Suprapubic skin (tissue), 4 donors: ENCODE measurements around the gene ARMC2. TPM values are rescaled to one million over a fixed set of nuclear protein-coding genes. Genes with fewer than 3 reads are reported as not detected.

Experiments
- DNase-seq, 2 donors: peaks; one replicate each; pipeline ENCODE4 v3.0.0-alpha.2; 2019; ENCODE audit warnings: low spot score in 2 of 2
- H3K27ac ChIP-seq: fragments of 200-600 bp; sonication (generic); one replicate; pipeline ENCODE4 v1.5.1; 2019
- H3K27me3 ChIP-seq: fragments of 200-600 bp; sonication (generic); one replicate; pipeline ENCODE4 v1.5.1; 2019
- H3K36me3 ChIP-seq: fragments of 200-600 bp; sonication (generic); one replicate; pipeline ENCODE4 v1.5.1; 2019
- H3K4me1 ChIP-seq: fragments of 200-600 bp; sonication (generic); one replicate; pipeline ENCODE4 v1.5.1; 2019
- H3K4me3 ChIP-seq: fragments of 200-600 bp; sonication (generic); one replicate; pipeline ENCODE4 v1.5.1; 2019; ENCODE audit warnings: mild to moderate bottlenecking
- H3K9me3 ChIP-seq: fragments of 200-600 bp; sonication (generic); one replicate; pipeline ENCODE4 v1.5.1; 2019
- CTCF ChIP-seq, 2 donors: fragments of 200-600 bp in 1 of 2; fragments of 450-650 bp in 1 of 2; sonication (generic) in 1 of 2; IDR thresholded peaks; one replicate each; pipeline ENCODE4 v1.5.1; 2016 to 2019; ENCODE audit warnings: antibody characterized with exemption in 2 of 2, mild to moderate bottlenecking in 1 of 2, moderate library complexity in 1 of 2
- EP300 ChIP-seq: sonication (generic); formaldehyde crosslinking; IDR thresholded peaks from one replicate; pipeline ENCODE4 v1.6.1; 2017; ENCODE audit warnings: antibody characterized with exemption
- POLR2A ChIP-seq, 2 donors: fragments of 450-650 bp; IDR thresholded peaks; one replicate each; pipeline ENCODE4 v1.6.1; 2017; ENCODE audit warnings: antibody characterized with exemption in 2 of 2, mild to moderate bottlenecking in 2 of 2, moderate library complexity in 2 of 2
- POLR2AphosphoS5 ChIP-seq, 3 donors: sonication (generic); formaldehyde crosslinking; IDR thresholded peaks; one replicate each; pipeline ENCODE4 v1.6.1; 2017; ENCODE audit warnings: antibody characterized with exemption in 3 of 3
- WGBS: methylation state at CpG from one replicate; pipeline ENCODE4 v1.1.5; 2018; 5-methylcytosine and 5-hydroxymethylcytosine counted together
- total RNA-seq, 4 donors: library from RNA; depleted of rRNA; stranded (reverse); fragments of >200 nt; gene quantifications; one replicate each; pipeline ENCODE4 v1.1.0, GENCODE V29; 2016

ARMC2 gene
- total RNA-seq, 4 donors from 2014 or later = 1.9 to 9.5 (median 3.6) TPM

- no peak for DNase-seq
- 6% methylated on average over 14 of the region's 24 CpGs for WGBS
- peak overlapping the region; percentile 98 for H3K27ac ChIP-seq
- peaks cover 47% of the 10 kb centered on the region for H3K4me1 ChIP-seq
- no peak for TF ChIP-seq EP300
- peak in 1 of 3 donors; percentile 21 for TF ChIP-seq POLR2AphosphoS5 (IDR thresholded peaks at IDR 0.05)
- H3K36me3 ChIP-seq = no peaks in the 10 kb centered on the region
- H3K4me3 ChIP-seq = peak overlapping the region; percentile 93
- H3K9me3 ChIP-seq = no peaks in the 10 kb centered on the region
- H3K27me3 ChIP-seq = no peaks in the 10 kb centered on the region
These were observed 160.5 kb downstream of the ARMC2 start for GRCh38 chr6:109008537-109009235.

GRCh38 chr6:109009236-109009961, 161.2 kb downstream of the ARMC2 start:
- H3K27me3 ChIP-seq = no peaks in the 10 kb centered on the region
- under 1% methylated on average over 17 of the region's 80 CpGs for WGBS
- peaks cover 47% of the 10 kb centered on the region for H3K4me1 ChIP-seq
- H3K27ac ChIP-seq = peak overlapping the region; percentile 98
- H3K9me3 ChIP-seq = no peaks in the 10 kb centered on the region
- no peaks in the 10 kb centered on the region for H3K36me3 ChIP-seq
- peak; percentile 93 to 96 for DNase-seq
- peak overlapping the region; percentile 93 for H3K4me3 ChIP-seq
- peak in 2 of 3 donors; percentile 60 to 67 for TF ChIP-seq POLR2AphosphoS5 (IDR thresholded peaks at IDR 0.05)
- peak; percentile 11 to 43 for TF ChIP-seq CTCF (IDR thresholded peaks at IDR 0.05)
- TF ChIP-seq EP300 = no peak
- TF ChIP-seq POLR2A (IDR thresholded peaks at IDR 0.05) = peak in 1 of 2 donors; percentile 94

GRCh38 chr6:109009962-109010704, 161.9 kb downstream of the ARMC2 start:
- Histone ChIP-seq H3K27ac (peak overlapping the region; percentile 98), H3K27me3 (no peaks in the 10 kb centered on the region), H3K36me3 (no peaks in the 10 kb centered on the region), H3K4me1 (peaks cover 51% of the 10 kb centered on the region), H3K9me3 (no peaks in the 10 kb centered on the region), H3K4me3 (peak overlapping the region; percentile 93)
- WGBS = 14% methylated on average over 10 of the region's 10 CpGs
- no peak for TF ChIP-seq CTCF (IDR thresholded peaks at IDR 0.05)
- no peak for TF ChIP-seq POLR2AphosphoS5 (IDR thresholded peaks at IDR 0.05)
- no peak for TF ChIP-seq POLR2A (IDR thresholded peaks at IDR 0.05)
- TF ChIP-seq EP300 = no peak
- no peak for DNase-seq

- H3K4me1 ChIP-seq = peaks cover 57% of the 10 kb centered on the region
- WGBS = 52% methylated on average over 2 of the region's 2 CpGs
- no peak for TF ChIP-seq POLR2AphosphoS5 (IDR thresholded peaks at IDR 0.05)
- H3K9me3 ChIP-seq = no peaks in the 10 kb centered on the region
- no peak overlapping the region for H3K27ac ChIP-seq
- no peak overlapping the region for H3K4me3 ChIP-seq
- no peaks in the 10 kb centered on the region for H3K27me3 ChIP-seq
- no peaks in the 10 kb centered on the region for H3K36me3 ChIP-seq
- no peak for DNase-seq
These were observed 162.5 kb downstream of the ARMC2 start for GRCh38 chr6:109010705-109011102.

- Histone ChIP-seq H3K27ac (peak overlapping the region; percentile 58), H3K27me3 (no peaks in the 10 kb centered on the region)
These were observed 165.6 kb downstream of the ARMC2 start for GRCh38 chr6:109013656-109014305.

More at GRCh38 chr6:109013656-109014305, 165.6 kb downstream of the ARMC2 start:
- WGBS = 51% methylated on average over 2 of the region's 2 CpGs
- no peaks in the 10 kb centered on the region for H3K9me3 ChIP-seq
- peaks cover 46% of the 10 kb centered on the region for H3K4me1 ChIP-seq
- H3K36me3 ChIP-seq = no peaks in the 10 kb centered on the region
- no peak for DNase-seq
- H3K4me3 ChIP-seq = no peak overlapping the region
- TF ChIP-seq POLR2AphosphoS5 (IDR thresholded peaks at IDR 0.05) (no peak), EP300 (no peak), CTCF (IDR thresholded peaks at IDR 0.05) (no peak), POLR2A (IDR thresholded peaks at IDR 0.05) (no peak)
